DND-41 (cell line): ENCODE measurements around the gene ANKS1B.

ENCODE experiments used
- CTCF ChIP-seq: IDR thresholded peaks from 2 replicates; pipeline ENCODE4 v1.5.1; 2012; ENCODE audit warnings: borderline replicate concordance, low read length, moderate library complexity, mild to moderate bottlenecking; ENCODE audit not compliant: poor library complexity, severe bottlenecking; ENCODE audit errors: extremely low read depth
- EZH2 ChIP-seq: IDR thresholded peaks from 3 replicates; pipeline ENCODE4 v1.6.1; 2012; ENCODE audit warnings: borderline replicate concordance, low read depth, mild to moderate bottlenecking, moderate library complexity, low read length, inconsistent platforms; ENCODE audit not compliant: severe bottlenecking

- TF ChIP-seq CTCF (no peak), EZH2 (no peak)
Observed at GRCh38 chr12:99709116-99709515, 275.6 kb downstream of the ANKS1B start.
